Prostate gland (tissue), 2 donors: ENCODE data around the gene COPE. TPM values are rescaled to one million over a fixed set of nuclear protein-coding genes. Genes with fewer than 3 reads are reported as not detected.

Experiments
- DNase-seq: peaks from one replicate; pipeline ENCODE4 v3.0.0-alpha.2; 2019; ENCODE audit warnings: low spot score
- H3K27ac ChIP-seq, 2 donors: fragments of 200-600 bp; sonication (generic); 2 replicates each; pipeline ENCODE4 v1.5.1; 2017 to 2019
- H3K27me3 ChIP-seq: fragments of 200-600 bp; sonication (generic); replicated peaks from 2 replicates; pipeline ENCODE4 v1.5.1; 2019; ENCODE audit not compliant: insufficient read depth
- H3K36me3 ChIP-seq, 2 donors: fragments of 200-600 bp; sonication (generic); 1 replicate in 1 of 2; 2 replicates in 1 of 2; pipeline versions ENCODE4 v1.5.1 to v1.8.1; 2017 to 2019
- H3K4me1 ChIP-seq: fragments of 200-600 bp; sonication (generic); replicated peaks from 2 replicates; pipeline ENCODE4 v1.5.1; 2019
- H3K4me3 ChIP-seq, 2 donors: fragments of 200-600 bp; sonication (generic); 2 replicates each; pipeline ENCODE4 v1.5.1; 2017 to 2019
- H3K9me3 ChIP-seq: fragments of 200-600 bp; sonication (generic); 2 replicates; pipeline ENCODE4 v1.5.1; 2017
- CTCF ChIP-seq, 4 experiments: fragments of 200-600 bp in 2 of 4; fragments of 450-650 bp in 2 of 4; sonication (generic) in 2 of 4; IDR thresholded peaks; 1 replicate in 3 of 4; 2 replicates in 1 of 4; pipeline ENCODE4 v1.5.1; 2016 to 2019; ENCODE audit warnings: antibody characterized with exemption in 4 of 4, mild to moderate bottlenecking in 2 of 4, moderate library complexity in 2 of 4
- POLR2A ChIP-seq: fragments of 450-650 bp; IDR thresholded peaks from one replicate; pipeline ENCODE4 v1.6.1; 2016; ENCODE audit warnings: antibody characterized with exemption, mild to moderate bottlenecking
- POLR2AphosphoS5 ChIP-seq: sonication (generic); formaldehyde crosslinking; IDR thresholded peaks from one replicate; pipeline ENCODE4 v1.6.1; 2017; ENCODE audit warnings: antibody characterized with exemption
- WGBS: methylation state at CpG from one replicate; pipeline ENCODE4 v1.1.5; 2018; 5-methylcytosine and 5-hydroxymethylcytosine counted together
- intact Hi-C: fragments of 100-400 bp; cut with DNase I; formaldehyde crosslinking; loops from one replicate; pipeline ENCODE4 v1.14.2; 2022
- total RNA-seq, 2 donors: library from RNA; depleted of rRNA; stranded (reverse); fragments of >200 nt; gene quantifications; one replicate each; pipeline ENCODE4 v1.1.0, GENCODE V29; 2016

COPE gene
- total RNA-seq, 2 donors from 2014 or later: 402 to 553 TPM

GRCh38 chr19:18940769-18941627 is 21.8 kb upstream of the COPE start, which contains the start of gene HOMER3:
Gene HOMER3, minus strand, starts transcription at chr19:18941217. Its CDS starts 2,235 bp downstream, at chr19:18938982.
- Histone ChIP-seq H3K36me3 (no peaks in the 10 kb centered on the region), H3K4me1 (no peaks in the 10 kb centered on the region), H3K27ac (peak within 1 kb of the TSS; percentile 31 to 54), H3K27me3 (no peaks in the 10 kb centered on the region), H3K9me3 (no peaks in the 10 kb centered on the region), H3K4me3 (peak within 1 kb of the TSS; percentile 52)
- WGBS: 2% methylated on average over 77 of the region's 81 CpGs
- peak; percentile 63 for DNase-seq
- TF ChIP-seq CTCF (IDR thresholded peaks at IDR 0.05) (peak in 2 of 4 experiments; percentile 25 to 36), POLR2AphosphoS5 (no peak)
- intact Hi-C loops: no loop called here

- no peaks in the 10 kb centered on the region for H3K4me1 ChIP-seq
- H3K9me3 ChIP-seq: no peaks in the 10 kb centered on the region
- H3K36me3 ChIP-seq: no peaks in the 10 kb centered on the region
- H3K27ac ChIP-seq: peak overlapping the region; percentile 31 to 54
- DNase-seq: peak; percentile 20
- intact Hi-C loops: no loop called here
- H3K4me3 ChIP-seq: peak overlapping the region; percentile 52
- WGBS: under 1% methylated on average over 47 of the region's 47 CpGs
- H3K27me3 ChIP-seq: no peaks in the 10 kb centered on the region
- TF ChIP-seq POLR2AphosphoS5 (no peak), POLR2A (peak; percentile 36), CTCF (IDR thresholded peaks at IDR 0.05) (no peak)
Observed at GRCh38 chr19:18939922-18940768, 21.0 kb upstream of the COPE start.

- H3K27ac ChIP-seq: no peak overlapping the region
- H3K36me3 ChIP-seq: no peaks in the 10 kb centered on the region
- no peak for DNase-seq
- intact Hi-C loops: no loop called here
- H3K9me3 ChIP-seq: no peaks in the 10 kb centered on the region
- no peak for TF ChIP-seq POLR2AphosphoS5
- TF ChIP-seq POLR2A: no peak
- TF ChIP-seq CTCF (IDR thresholded peaks at IDR 0.05): no peak
- H3K4me3 ChIP-seq: no peak overlapping the region
- H3K4me1 ChIP-seq: no peaks in the 10 kb centered on the region
- WGBS: 87% methylated on average over 3 of the region's 3 CpGs
- no peaks in the 10 kb centered on the region for H3K27me3 ChIP-seq
Observed at GRCh38 chr19:18939163-18939562, 20.0 kb upstream of the COPE start.

DNA sequence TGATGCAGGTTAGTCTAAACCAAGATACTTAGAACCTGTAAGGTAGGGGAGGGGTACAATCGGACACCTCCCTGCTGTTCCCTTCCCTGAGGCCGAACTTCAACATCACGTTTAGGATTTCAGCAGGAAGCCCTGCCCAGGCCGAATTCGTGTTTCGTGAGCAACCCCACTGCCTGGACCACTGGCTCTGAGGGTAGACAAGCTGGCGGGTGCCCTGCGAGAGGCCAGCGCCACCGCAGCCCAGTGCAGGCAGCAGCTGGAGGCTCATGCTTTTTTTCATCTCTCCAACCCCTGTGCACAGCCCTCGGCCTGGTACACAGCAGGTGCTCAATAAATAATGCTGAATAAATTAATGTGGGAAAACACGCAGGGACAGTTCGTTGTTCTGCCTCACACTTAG is 14.1 kb upstream of the COPE start:
- no peaks in the 10 kb centered on the region for H3K4me1 ChIP-seq
- no peak for TF ChIP-seq POLR2A
- no peak for TF ChIP-seq POLR2AphosphoS5
- TF ChIP-seq CTCF (IDR thresholded peaks at IDR 0.05): no peak
- no peak overlapping the region for H3K4me3 ChIP-seq
- no peak for DNase-seq
- H3K9me3 ChIP-seq: no peaks in the 10 kb centered on the region
- intact Hi-C loops: no loop called here
- WGBS: 90% methylated on average over 13 of the region's 13 CpGs
- no peaks in the 10 kb centered on the region for H3K27me3 ChIP-seq
- H3K36me3 ChIP-seq: peaks cover 0 to 1% of the 10 kb centered on the region in 2 donors
- H3K27ac ChIP-seq: no peak overlapping the region
